Keratinocyte (primary cell): Measurements from ENCODE around the gene MARCHF6.

Source experiments
- EZH2 ChIP-seq: IDR thresholded peaks from one replicate; pipeline ENCODE4 v1.6.1; 2012; ENCODE audit warnings: inconsistent platforms, mild to moderate bottlenecking, low read length, moderate library complexity
- TF ChIP-seq, protein P1 (sequence below), 3 experiments: IDR thresholded peaks in 1 of 3; conservative IDR thresholded peaks in 1 of 3; optimal IDR thresholded peaks in 1 of 3; 2 replicates in 2 of 3; 3 replicates in 1 of 3; pipeline versions ENCODE3 to v1.5.1; 2011; ENCODE audit warnings: low read length in 3 of 3, mild to moderate bottlenecking in 3 of 3, moderate library complexity in 2 of 3, control low read depth in 1 of 3, inconsistent platforms in 1 of 3; ENCODE audit not compliant: insufficient read depth in 2 of 3; ENCODE audit errors: extremely low read depth in 1 of 3

DNA sequence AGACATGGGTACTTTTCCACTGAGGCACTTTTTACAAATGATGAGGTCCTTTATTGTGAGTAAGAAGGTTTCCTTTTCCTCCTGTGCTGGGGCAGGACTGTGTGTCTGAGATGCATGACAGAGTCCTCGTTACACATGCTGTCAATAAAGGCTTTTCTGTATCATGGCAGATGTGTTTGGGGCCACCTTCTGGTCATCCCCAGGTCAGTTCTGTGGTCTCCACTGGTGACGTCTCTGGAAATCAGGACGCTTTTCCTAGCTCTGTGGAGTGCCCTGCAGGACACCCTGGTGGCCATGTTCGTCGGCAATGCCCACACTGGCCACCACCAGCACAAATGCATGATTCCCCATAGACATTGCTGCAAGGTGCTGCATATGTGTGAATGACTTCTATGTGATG, 48.6 kb upstream of the MARCHF6 start:
- no peak for TF ChIP-seq EZH2
- TF ChIP-seq, protein P1, sequence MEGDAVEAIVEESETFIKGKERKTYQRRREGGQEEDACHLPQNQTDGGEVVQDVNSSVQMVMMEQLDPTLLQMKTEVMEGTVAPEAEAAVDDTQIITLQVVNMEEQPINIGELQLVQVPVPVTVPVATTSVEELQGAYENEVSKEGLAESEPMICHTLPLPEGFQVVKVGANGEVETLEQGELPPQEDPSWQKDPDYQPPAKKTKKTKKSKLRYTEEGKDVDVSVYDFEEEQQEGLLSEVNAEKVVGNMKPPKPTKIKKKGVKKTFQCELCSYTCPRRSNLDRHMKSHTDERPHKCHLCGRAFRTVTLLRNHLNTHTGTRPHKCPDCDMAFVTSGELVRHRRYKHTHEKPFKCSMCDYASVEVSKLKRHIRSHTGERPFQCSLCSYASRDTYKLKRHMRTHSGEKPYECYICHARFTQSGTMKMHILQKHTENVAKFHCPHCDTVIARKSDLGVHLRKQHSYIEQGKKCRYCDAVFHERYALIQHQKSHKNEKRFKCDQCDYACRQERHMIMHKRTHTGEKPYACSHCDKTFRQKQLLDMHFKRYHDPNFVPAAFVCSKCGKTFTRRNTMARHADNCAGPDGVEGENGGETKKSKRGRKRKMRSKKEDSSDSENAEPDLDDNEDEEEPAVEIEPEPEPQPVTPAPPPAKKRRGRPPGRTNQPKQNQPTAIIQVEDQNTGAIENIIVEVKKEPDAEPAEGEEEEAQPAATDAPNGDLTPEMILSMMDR (optimal IDR thresholded peaks at IDR 0.05 in 1 of 3, IDR thresholded peaks at IDR 0.05 in 1 of 3, conservative IDR thresholded peaks at IDR 0.05 in 1 of 3; ENCODE audit: extremely low read depth in 1 of 3, insufficient read depth in 2 of 3, low read length in 3 of 3), result no peak
